ENCODE results near the gene LMTK3. TPM values are rescaled to one million over a fixed set of nuclear protein-coding genes. Genes with fewer than 3 reads are reported as not detected.

LMTK3 gene
- total and polyA plus RNA-seq, 2 of the 4 experiments (the other 2 are of a cell fraction): 0.18 to 0.87 TPM

DNA sequence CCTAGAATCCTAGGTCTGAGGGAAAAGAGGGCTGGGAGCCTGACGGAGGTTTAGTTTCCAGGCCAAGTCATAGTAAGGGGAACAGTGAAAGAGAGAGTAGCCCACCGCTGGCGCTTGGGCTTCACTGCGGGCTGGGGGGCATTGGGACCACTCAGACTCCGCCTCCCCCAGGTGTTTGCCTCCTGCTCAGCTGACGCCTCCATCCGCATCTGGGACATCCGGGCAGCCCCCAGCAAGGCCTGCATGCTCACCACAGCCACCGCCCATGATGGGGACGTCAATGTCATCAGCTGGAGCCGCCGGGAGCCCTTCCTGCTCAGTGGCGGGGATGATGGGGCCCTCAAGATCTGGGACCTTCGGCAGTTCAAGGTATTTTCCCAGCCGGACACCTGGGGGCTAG is 60.8 kb downstream of the LMTK3 start:
- BruUV-seq (replicated peaks): no TSS peak
- Histone ChIP-seq H2AFZ (replicated peaks; ENCODE audit: low read length, poor library complexity) (no peak overlapping the region), H2BK15ac (ENCODE audit: low read depth, low read length) (no peak overlapping the region), H3K18ac (ENCODE audit: low read depth, low read length) (no peak overlapping the region), H3K4me2 (ENCODE audit: low read depth, low read length) (no peak overlapping the region), H3K56ac (ENCODE audit: extremely low read depth, insufficient read depth, low read length) (no peak overlapping the region), H4K5ac (ENCODE audit: low read depth, low read length) (no peak overlapping the region), H4K91ac (ENCODE audit: insufficient read depth, low read depth, low read length) (no peak overlapping the region), H3K36me3 (ENCODE audit: control insufficient read depth, insufficient read depth, low read length) (peaks cover 49% of the 10 kb centered on the region), H3K14ac (replicated peaks; ENCODE audit: low read depth, low read length) (no peak overlapping the region), H3K27ac (ENCODE audit: insufficient read depth, low read length) (no peak overlapping the region), H3K9me1 (ENCODE audit: insufficient read depth, low read length) (no peaks in the 10 kb centered on the region), H3K9me3 (ENCODE audit: control insufficient read depth, insufficient read depth, low read length) (no peaks in the 10 kb centered on the region), H3K23ac (ENCODE audit: low read depth, low read length) (no peak overlapping the region), H3K4ac (ENCODE audit: low read depth, low read length) (no peak overlapping the region), H3K4me3 (ENCODE audit: insufficient read depth, low read depth, low read length) (no peak overlapping the region), H2AK9ac (replicated peaks; ENCODE audit: low read depth, low read length, poor library complexity) (no peak overlapping the region), H3K9ac (ENCODE audit: low read depth, low read length) (no peak overlapping the region), H2BK20ac (ENCODE audit: low read depth, low read length) (no peak overlapping the region), H3K27me3 (ENCODE audit: control insufficient read depth, insufficient read depth, low read length) (no peaks in the 10 kb centered on the region), H4K8ac (ENCODE audit: low read depth in 2 of 2, low read length in 2 of 2) (no peak overlapping the region), H4K20me1 (ENCODE audit: insufficient read depth, low read length) (peaks cover 8% of the 10 kb centered on the region), H2BK5ac (ENCODE audit: low read depth, low read length, poor library complexity, severe bottlenecking) (no peak overlapping the region), H2AK5ac (ENCODE audit: low read depth, low read length) (no peak overlapping the region), H2BK120ac (ENCODE audit: low read depth, low read length) (no peak overlapping the region), H3K4me1 (ENCODE audit: control insufficient read depth, insufficient read depth, low read length) (peaks cover 4% of the 10 kb centered on the region), H3K79me1 (ENCODE audit: low read depth in 1 of 2, low read length in 2 of 2) (peaks cover 14 to 33% of the 10 kb centered on the region in 2 experiments)
- POLR2A ChIA-PET (ENCODE audit: unreplicated experiment): no interaction called here
- dilution Hi-C loops (cut with HindIII; ENCODE audit: low sequenced_read_pairs, unreplicated experiment): no loop called here
- intact Hi-C loops (cut with micrococcal nuclease): no loop called here
- TF ChIP-seq RAD21 (IDR thresholded peaks at IDR 0.05; ENCODE audit: low read length) (no peak), BHLHE40 (IDR thresholded peaks at IDR 0.05; ENCODE audit: low read depth, low read length) (no peak), FOS (IDR thresholded peaks at IDR 0.05; ENCODE audit: low read depth, low read length) (no peak), SMC3 (IDR thresholded peaks at IDR 0.05; ENCODE audit: low read depth, low read length) (no peak), RFX5 (IDR thresholded peaks at IDR 0.05; ENCODE audit: low read depth, low read length) (no peak), POLR2A (IDR thresholded peaks at IDR 0.05; ENCODE audit: low read depth, low read length) (no peak), NFE2L2 (IDR thresholded peaks at IDR 0.05; ENCODE audit: low read depth, low read length) (no peak), CEBPB (IDR thresholded peaks at IDR 0.05; ENCODE audit: low read depth, low read length) (no peak), MAFK (IDR thresholded peaks at IDR 0.05; ENCODE audit: low read depth, low read length) (no peak), CHD1 (IDR thresholded peaks at IDR 0.05; ENCODE audit: low read depth, low read length) (no peak), RCOR1 (IDR thresholded peaks at IDR 0.05; ENCODE audit: insufficient replicate concordance, low read length) (no peak), MAZ (IDR thresholded peaks at IDR 0.05; ENCODE audit: borderline replicate concordance, low read depth, low read length) (no peak)
- TF ChIP-seq, protein P1, sequence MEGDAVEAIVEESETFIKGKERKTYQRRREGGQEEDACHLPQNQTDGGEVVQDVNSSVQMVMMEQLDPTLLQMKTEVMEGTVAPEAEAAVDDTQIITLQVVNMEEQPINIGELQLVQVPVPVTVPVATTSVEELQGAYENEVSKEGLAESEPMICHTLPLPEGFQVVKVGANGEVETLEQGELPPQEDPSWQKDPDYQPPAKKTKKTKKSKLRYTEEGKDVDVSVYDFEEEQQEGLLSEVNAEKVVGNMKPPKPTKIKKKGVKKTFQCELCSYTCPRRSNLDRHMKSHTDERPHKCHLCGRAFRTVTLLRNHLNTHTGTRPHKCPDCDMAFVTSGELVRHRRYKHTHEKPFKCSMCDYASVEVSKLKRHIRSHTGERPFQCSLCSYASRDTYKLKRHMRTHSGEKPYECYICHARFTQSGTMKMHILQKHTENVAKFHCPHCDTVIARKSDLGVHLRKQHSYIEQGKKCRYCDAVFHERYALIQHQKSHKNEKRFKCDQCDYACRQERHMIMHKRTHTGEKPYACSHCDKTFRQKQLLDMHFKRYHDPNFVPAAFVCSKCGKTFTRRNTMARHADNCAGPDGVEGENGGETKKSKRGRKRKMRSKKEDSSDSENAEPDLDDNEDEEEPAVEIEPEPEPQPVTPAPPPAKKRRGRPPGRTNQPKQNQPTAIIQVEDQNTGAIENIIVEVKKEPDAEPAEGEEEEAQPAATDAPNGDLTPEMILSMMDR (conservative IDR thresholded peaks at IDR 0.05; ENCODE audit: low read depth, low read length): no peak
- TF ChIP-seq, protein P2, sequence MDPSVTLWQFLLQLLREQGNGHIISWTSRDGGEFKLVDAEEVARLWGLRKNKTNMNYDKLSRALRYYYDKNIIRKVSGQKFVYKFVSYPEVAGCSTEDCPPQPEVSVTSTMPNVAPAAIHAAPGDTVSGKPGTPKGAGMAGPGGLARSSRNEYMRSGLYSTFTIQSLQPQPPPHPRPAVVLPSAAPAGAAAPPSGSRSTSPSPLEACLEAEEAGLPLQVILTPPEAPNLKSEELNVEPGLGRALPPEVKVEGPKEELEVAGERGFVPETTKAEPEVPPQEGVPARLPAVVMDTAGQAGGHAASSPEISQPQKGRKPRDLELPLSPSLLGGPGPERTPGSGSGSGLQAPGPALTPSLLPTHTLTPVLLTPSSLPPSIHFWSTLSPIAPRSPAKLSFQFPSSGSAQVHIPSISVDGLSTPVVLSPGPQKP (IDR thresholded peaks at IDR 0.05; ENCODE audit: borderline replicate concordance, low read depth, low read length): no peak
- TF ChIP-seq, protein P3, sequence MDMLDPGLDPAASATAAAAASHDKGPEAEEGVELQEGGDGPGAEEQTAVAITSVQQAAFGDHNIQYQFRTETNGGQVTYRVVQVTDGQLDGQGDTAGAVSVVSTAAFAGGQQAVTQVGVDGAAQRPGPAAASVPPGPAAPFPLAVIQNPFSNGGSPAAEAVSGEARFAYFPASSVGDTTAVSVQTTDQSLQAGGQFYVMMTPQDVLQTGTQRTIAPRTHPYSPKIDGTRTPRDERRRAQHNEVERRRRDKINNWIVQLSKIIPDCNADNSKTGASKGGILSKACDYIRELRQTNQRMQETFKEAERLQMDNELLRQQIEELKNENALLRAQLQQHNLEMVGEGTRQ (IDR thresholded peaks at IDR 0.05; ENCODE audit: low read depth, low read length): no peak
- CTCF ChIA-PET: no interaction called here
- ATAC-seq (ENCODE audit: low read depth): no peak
- 96% methylated on average over 9 of the region's 15 CpGs; no CpG with 5 or more reads in 1 of the 2 experiments for WGBS, 2 experiments (ENCODE audit: extremely low coverage in 2 of 2, insufficient read length in 1 of 2)
- DNase-seq: no peak
- in situ Hi-C loops (cut with MboI; ENCODE audit: low sequenced_read_pairs): no loop called here

Measured in IMR-90 (cell line).